T-cell (primary cell): ENCODE data around the gene JAZF1. TPM values are rescaled to one million over a fixed set of nuclear protein-coding genes. Genes with fewer than 3 reads are reported as not detected.

ENCODE experiments used
- ATAC-seq, 4 experiments: fragments of 200-7000 bp in 3 of 4; fragments of 150-1000 bp in 1 of 4; cut with Tn5 transposase; replicated peaks in 1 of 4; 1 replicate in 3 of 4; 2 replicates in 1 of 4; pipeline ENCODE4 v1.10.0; 2021; ENCODE audit warnings: moderate library complexity in 3 of 4, mild to moderate bottlenecking in 2 of 4, moderate number of reproducible peaks in 1 of 4
- CTCF ChIA-PET, 2 donors: fragments of 300-600 bp; sonication (Branson Sonifier 250); formaldehyde crosslinking; loops; one replicate each; lab custom pipeline; 2022; ENCODE audit warnings: antibody characterized with exemption in 2 of 2; lab: Charles Lee
- POLR2A ChIA-PET, 2 donors: fragments of 300-600 bp; sonication (Branson Sonifier 250); formaldehyde crosslinking; loops; one replicate each; lab custom pipeline; 2022; ENCODE audit warnings: antibody characterized with exemption in 2 of 2; lab: Charles Lee
- DNase-seq, 35 experiments: peaks; one replicate each; pipeline versions ENCODE4 v3.0.0 to v3.0.0-alpha.2; 2013 to 2023
- H3K27ac ChIP-seq: one replicate; pipeline ENCODE4 v1.5.1; 2013; ENCODE audit warnings: low read length
- H3K27me3 ChIP-seq, 2 experiments: replicated peaks in 1 of 2; 1 replicate in 1 of 2; 2 replicates in 1 of 2; pipeline versions ENCODE4 v1.6.1 to v1.7.0; 2013; ENCODE audit warnings: low read length in 1 of 2, mixed read lengths in 1 of 2; ENCODE audit not compliant: control insufficient read depth in 2 of 2, insufficient read depth in 2 of 2; ENCODE audit errors: extremely low read depth in 1 of 2
- H3K36me3 ChIP-seq, 2 donors: 1 replicate in 1 of 2; 2 replicates in 1 of 2; pipeline versions ENCODE4 v1.6.1 to v1.7.0; 2013; ENCODE audit warnings: low read length in 1 of 2; ENCODE audit not compliant: control insufficient read depth in 2 of 2, insufficient read depth in 1 of 2; ENCODE audit errors: extremely low read depth in 1 of 2
- H3K4me1 ChIP-seq, 2 experiments: 1 replicate in 1 of 2; 2 replicates in 1 of 2; pipeline versions ENCODE4 v1.6.1 to v1.7.0; 2013; ENCODE audit warnings: low read length in 2 of 2, mixed read lengths in 1 of 2; ENCODE audit not compliant: insufficient read depth in 2 of 2, control insufficient read depth in 1 of 2; ENCODE audit errors: extremely low read depth in 1 of 2
- H3K4me3 ChIP-seq, 2 donors: 1 replicate in 1 of 2; 2 replicates in 1 of 2; pipeline versions ENCODE4 v1.5.1 to v1.7.0; 2013; ENCODE audit warnings: mild to moderate bottlenecking in 2 of 2, low read length in 1 of 2, moderate library complexity in 1 of 2; ENCODE audit not compliant: control insufficient read depth in 1 of 2; ENCODE audit errors: extremely low read depth in 1 of 2
- H3K9me3 ChIP-seq: 2 replicates; pipeline ENCODE4 v1.7.0; 2013
- H3K27ac Mint-ChIP-seq, 2 donors: one replicate each; pipeline ENCODE4 v1.8.0; 2020 to 2021; ENCODE audit warnings: mild to moderate bottlenecking in 2 of 2, mixed read lengths in 2 of 2
- H3K27me3 Mint-ChIP-seq, 2 donors: one replicate each; pipeline ENCODE4 v1.8.0; 2021 to 2022; ENCODE audit warnings: mixed read lengths in 2 of 2
- H3K36me3 Mint-ChIP-seq: one replicate; pipeline ENCODE4 v1.8.0; 2021; ENCODE audit warnings: mixed read lengths
- H3K4me1 Mint-ChIP-seq, 3 donors: one replicate each; pipeline ENCODE4 v1.8.0; 2020 to 2022; ENCODE audit warnings: mixed read lengths in 3 of 3, mild to moderate bottlenecking in 1 of 3
- H3K4me3 Mint-ChIP-seq, 3 donors: one replicate each; pipeline ENCODE4 v1.8.0; 2020 to 2022; ENCODE audit warnings: mild to moderate bottlenecking in 3 of 3, mixed read lengths in 3 of 3, moderate library complexity in 3 of 3
- H3K9me3 Mint-ChIP-seq, 3 donors: one replicate each; pipeline ENCODE4 v1.8.0; 2020 to 2022; ENCODE audit warnings: mixed read lengths in 3 of 3
- WGBS: methylation state at CpG from one replicate; pipeline ENCODE4 v1.1.5; 2013; ENCODE audit warnings: missing lambda C conversion rate; ENCODE audit not compliant: insufficient coverage; 5-methylcytosine and 5-hydroxymethylcytosine counted together
- total RNA-seq, 35 experiments: library from RNA in 6 of 35; stranded (reverse) in 6 of 35; fragments of 120-200 nt in 1 of 35; gene quantifications; one replicate each; pipeline versions ENCODE4 v1.2.1 to v1.2.4 and lab custom pipeline; 2013 to 2026

Gene JAZF1
- total RNA-seq, 5 donors from 2014 or later (not counting 1 experiment from before 2014, with no cell fraction given): 9.6 to 22.1 (median 15.9) TPM

GRCh38 chr7:27897441-27897847 is 283.2 kb downstream of the JAZF1 start:
- POLR2A ChIA-PET: interaction anchor here in 1 of 2 donors (0.6 kb wide), 1 partner anchor 217 kb away, joined by 3 read pairs; no protein-coding TSS in a partner anchor
- Histone ChIP-seq H3K36me3 (peaks cover 0 to 3% of the 10 kb centered on the region in 2 donors), H3K27me3 (no peaks in the 10 kb centered on the region), H3K9me3 (no peaks in the 10 kb centered on the region), H3K4me1 (peaks cover 4 to 21% of the 10 kb centered on the region in 2 experiments), H3K4me3 (no peak overlapping the region), H3K27ac (no peak overlapping the region)
- Mint-ChIP-seq H3K9me3 (no peaks in the 10 kb centered on the region), H3K4me1 (peaks cover 40 to 57% (median 45%) of the 10 kb centered on the region in 3 donors), H3K36me3 (peaks cover 26% of the 10 kb centered on the region), H3K4me3 (no peak overlapping the region), H3K27me3 (no peaks in the 10 kb centered on the region), H3K27ac (no peak overlapping the region)
- CTCF ChIA-PET: interaction anchor here (0.6 to 1.0 kb wide), 2 partner anchors 28 to 47 kb away, joined by 3 read pairs; no protein-coding TSS in a partner anchor
- DNase-seq (no peak), ATAC-seq (no peak)
- 98% methylated on average over 8 of the region's 10 CpGs for WGBS

DNA sequence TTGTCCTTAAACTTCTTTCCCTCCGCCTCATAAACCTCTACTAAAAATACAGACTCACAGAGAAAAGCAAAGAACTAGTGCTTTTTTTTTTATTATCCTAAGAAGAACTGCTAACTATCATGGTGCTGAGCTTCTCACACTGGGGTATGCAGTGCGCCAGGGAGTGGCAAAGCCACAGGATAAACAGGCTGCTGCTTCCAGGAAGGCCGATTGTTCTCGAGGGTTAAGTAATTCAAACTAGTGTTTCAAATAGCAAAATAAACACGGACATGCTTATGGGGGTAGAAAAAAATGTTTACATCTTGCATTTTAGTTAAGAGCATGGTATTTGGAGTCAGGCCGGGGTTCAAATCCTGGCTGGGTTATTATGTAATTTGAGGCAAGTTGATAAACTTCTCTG is 283.6 kb downstream of the JAZF1 start:
- 87% methylated on average over 6 of the region's 6 CpGs for WGBS
- peaks cover 38 to 55% (median 45%) of the 10 kb centered on the region in 3 donors for H3K4me1 Mint-ChIP-seq
- Histone ChIP-seq H3K9me3 (no peaks in the 10 kb centered on the region), H3K36me3 (peaks cover 0 to 3% of the 10 kb centered on the region in 2 donors), H3K4me1 (peaks cover 4 to 21% of the 10 kb centered on the region in 2 experiments), H3K4me3 (no peak overlapping the region), H3K27ac (no peak overlapping the region), H3K27me3 (no peaks in the 10 kb centered on the region)
- no peak overlapping the region for H3K27ac Mint-ChIP-seq
- POLR2A ChIA-PET: no interaction called here
- H3K36me3 Mint-ChIP-seq: peaks cover 29% of the 10 kb centered on the region
- ATAC-seq: no peak
- no peaks in the 10 kb centered on the region for H3K27me3 Mint-ChIP-seq
- H3K4me3 Mint-ChIP-seq: no peak overlapping the region
- H3K9me3 Mint-ChIP-seq: no peaks in the 10 kb centered on the region
- no peak for DNase-seq
- CTCF ChIA-PET: interaction anchor here in 1 of 2 donors (1.0 kb wide), 1 partner anchor 47 kb away, joined by 3 read pairs; no protein-coding TSS in a partner anchor

GRCh38 chr7:27895551-27895950 is 285.0 kb downstream of the JAZF1 start:
- Histone ChIP-seq H3K4me1 (peaks cover 4 to 14% of the 10 kb centered on the region in 2 experiments), H3K27me3 (no peaks in the 10 kb centered on the region), H3K4me3 (no peak overlapping the region), H3K9me3 (no peaks in the 10 kb centered on the region), H3K36me3 (peaks cover 0 to 3% of the 10 kb centered on the region in 2 donors), H3K27ac (no peak overlapping the region)
- POLR2A ChIA-PET: no interaction called here
- Mint-ChIP-seq H3K4me3 (no peak overlapping the region), H3K27me3 (no peaks in the 10 kb centered on the region), H3K27ac (no peak overlapping the region), H3K9me3 (no peaks in the 10 kb centered on the region), H3K4me1 (peaks cover 26 to 43% (median 38%) of the 10 kb centered on the region in 3 donors), H3K36me3 (peaks cover 35% of the 10 kb centered on the region)
- CTCF ChIA-PET: no interaction called here
- ATAC-seq: no peak
- no peak for DNase-seq

- Histone ChIP-seq H3K27me3 (no peaks in the 10 kb centered on the region), H3K9me3 (no peaks in the 10 kb centered on the region), H3K36me3 (peaks cover 0 to 3% of the 10 kb centered on the region in 2 donors), H3K27ac (no peak overlapping the region), H3K4me3 (no peak overlapping the region), H3K4me1 (no peaks in the 10 kb centered on the region)
- H3K4me1 Mint-ChIP-seq: peaks cover 0 to 1% (median under 1%) of the 10 kb centered on the region in 3 donors
- peaks cover 55% of the 10 kb centered on the region for H3K36me3 Mint-ChIP-seq
- no peak overlapping the region for H3K4me3 Mint-ChIP-seq
- no peaks in the 10 kb centered on the region for H3K27me3 Mint-ChIP-seq
- WGBS: 29% methylated on average over 1 of the region's 1 CpG
- ChIA-PET CTCF (no interaction called here), POLR2A (no interaction called here)
- no peaks in the 10 kb centered on the region for H3K9me3 Mint-ChIP-seq
- DNase-seq: no peak
- no peak for ATAC-seq
- no peak overlapping the region for H3K27ac Mint-ChIP-seq
These were observed 290.3 kb downstream of the JAZF1 start for GRCh38 chr7:27890205-27890849.

DNA sequence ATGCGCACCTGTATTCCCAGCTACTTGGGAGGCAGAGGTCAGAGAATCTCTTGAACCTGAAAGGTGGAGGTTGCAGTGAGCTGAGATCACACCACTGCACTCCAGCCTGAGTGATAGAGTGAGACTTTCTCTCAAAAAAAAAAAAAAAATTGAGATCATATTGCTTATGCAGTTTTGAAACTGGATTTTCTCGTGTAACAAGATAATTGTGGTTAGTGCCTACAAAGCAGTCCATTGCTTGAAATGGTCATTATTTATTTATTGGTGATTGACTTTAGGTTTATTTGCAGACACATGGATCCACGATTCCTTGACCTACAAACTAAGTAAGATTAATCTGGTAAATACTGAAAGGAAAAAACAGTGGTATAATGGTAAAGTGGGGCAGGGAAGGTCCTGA is 290.8 kb downstream of the JAZF1 start:
- DNase-seq: no peak
- ChIA-PET CTCF (no interaction called here), POLR2A (no interaction called here)
- H3K4me1 Mint-ChIP-seq: no peaks in the 10 kb centered on the region
- H3K4me3 Mint-ChIP-seq: no peak overlapping the region
- no peaks in the 10 kb centered on the region for H3K9me3 Mint-ChIP-seq
- no peak for ATAC-seq
- H3K27ac ChIP-seq: no peak overlapping the region
- H3K36me3 ChIP-seq: peaks cover 0 to 3% of the 10 kb centered on the region in 2 donors
- no peak overlapping the region for H3K27ac Mint-ChIP-seq
- WGBS: 100% methylated on average over 1 of the region's 3 CpGs
- H3K27me3 Mint-ChIP-seq: no peaks in the 10 kb centered on the region
- H3K4me3 ChIP-seq: no peak overlapping the region
- no peaks in the 10 kb centered on the region for H3K4me1 ChIP-seq
- no peaks in the 10 kb centered on the region for H3K9me3 ChIP-seq
- H3K36me3 Mint-ChIP-seq: peaks cover 54% of the 10 kb centered on the region
- H3K27me3 ChIP-seq: no peaks in the 10 kb centered on the region

- ATAC-seq: no peak
- H3K4me3 Mint-ChIP-seq: no peak overlapping the region
- CTCF ChIA-PET: interaction anchor here (0.6 to 0.7 kb wide), 4 partner anchors 23 to 615 kb away, joined by 3 to 4 read pairs (median 3); no protein-coding TSS in a partner anchor
These were observed 291.9 kb downstream of the JAZF1 start for GRCh38 chr7:27888736-27889135.

More at GRCh38 chr7:27888736-27889135, 291.9 kb downstream of the JAZF1 start:
- no peaks in the 10 kb centered on the region for H3K4me1 Mint-ChIP-seq
- no peaks in the 10 kb centered on the region for H3K27me3 Mint-ChIP-seq
- H3K4me3 ChIP-seq: no peak overlapping the region
- no peaks in the 10 kb centered on the region for H3K27me3 ChIP-seq
- no peak for DNase-seq
- H3K9me3 Mint-ChIP-seq: no peaks in the 10 kb centered on the region
- peaks cover 0 to 1% of the 10 kb centered on the region in 2 donors for H3K36me3 ChIP-seq
- H3K4me1 ChIP-seq: no peaks in the 10 kb centered on the region
- peaks cover 46% of the 10 kb centered on the region for H3K36me3 Mint-ChIP-seq
- POLR2A ChIA-PET: no interaction called here
- no peak overlapping the region for H3K27ac Mint-ChIP-seq
- WGBS: no CpG with 5 or more reads among the region's 5 CpGs
- no peak overlapping the region for H3K27ac ChIP-seq
- H3K9me3 ChIP-seq: no peaks in the 10 kb centered on the region
